Neural cell (in vitro differentiated cells): Measurements from ENCODE around the gene PRKCD. TPM values are rescaled to one million over a fixed set of nuclear protein-coding genes. Genes with fewer than 3 reads are reported as not detected.

Source experiments
- H2AFZ ChIP-seq: fragments of 200-600, 300-800 bp; sonication (generic), shearing (Covaris generic); 2 replicates; pipeline ENCODE4 v1.6.0; 2014; ENCODE audit warnings: low read depth, mild to moderate bottlenecking, antibody characterized with exemption, low read length, moderate library complexity
- H3F3A ChIP-seq: fragments of 200-600 bp; shearing (Covaris generic); 2 replicates; pipeline ENCODE4 v1.6.1; 2016; ENCODE audit warnings: mild to moderate bottlenecking, moderate library complexity, mixed read lengths, antibody characterized with exemption, low read length; ENCODE audit not compliant: insufficient read depth, poor library complexity, severe bottlenecking
- H3K27ac ChIP-seq: fragments of 200-600, 300-800 bp; sonication (generic), shearing (Covaris generic); 2 replicates; pipeline ENCODE4 v1.5.1; 2014; ENCODE audit warnings: mild to moderate bottlenecking, low read length, moderate library complexity
- H3K27me3 ChIP-seq: fragments of 300-800, 200-600 bp; sonication (generic), shearing (Covaris generic); 2 replicates; pipeline ENCODE4 v1.6.0; 2014; ENCODE audit warnings: mild to moderate bottlenecking, low read depth, low read length, moderate library complexity; ENCODE audit not compliant: insufficient read depth
- H3K36me3 ChIP-seq: fragments of 300-800, 200-600 bp; sonication (generic), shearing (Covaris generic); 2 replicates; pipeline ENCODE4 v1.5.1; 2014; ENCODE audit warnings: mild to moderate bottlenecking, antibody characterized with exemption, low read length, moderate library complexity; ENCODE audit not compliant: insufficient read depth
- H3K4me2 ChIP-seq: fragments of 300-800, 200-600 bp; sonication (generic), shearing (Covaris generic); 2 replicates; pipeline ENCODE4 v1.6.0; 2014; ENCODE audit warnings: mild to moderate bottlenecking, low read length
- H3K4me3 ChIP-seq: fragments of 300-800, 200-600 bp; sonication (generic), shearing (Covaris generic); 2 replicates; pipeline ENCODE4 v1.5.1; 2014; ENCODE audit warnings: mild to moderate bottlenecking, low read length, moderate library complexity
- H3K79me2 ChIP-seq: fragments of 200-600 bp; shearing (Covaris generic); replicated peaks from 2 replicates; pipeline ENCODE4 v1.6.0; 2014; ENCODE audit warnings: mild to moderate bottlenecking, low read length, moderate library complexity; ENCODE audit not compliant: insufficient read depth
- H3K9ac ChIP-seq: fragments of 300-800, 200-600 bp; sonication (generic), shearing (Covaris generic); 2 replicates; pipeline ENCODE4 v1.6.1; 2016; ENCODE audit warnings: mild to moderate bottlenecking, low read length, mixed read lengths
- H3K9me2 ChIP-seq: fragments of 200-600 bp; shearing (Covaris generic); 2 replicates; pipeline ENCODE4 v1.6.1; 2016; ENCODE audit warnings: mild to moderate bottlenecking, low read length, mixed read lengths; ENCODE audit not compliant: insufficient read depth
- H3K9me3 ChIP-seq: fragments of 200-600, 300-800 bp; sonication (generic), shearing (Covaris generic); 2 replicates; pipeline ENCODE4 v1.6.1; 2016; ENCODE audit warnings: mild to moderate bottlenecking, mixed run types, low read length, moderate library complexity, mixed read lengths
- H4K20me1 ChIP-seq: fragments of 200-600 bp; shearing (Covaris generic); 2 replicates; pipeline ENCODE4 v1.6.1; 2016; ENCODE audit warnings: mild to moderate bottlenecking, mixed run types; ENCODE audit not compliant: insufficient read depth
- EP300 ChIP-seq: fragments of 450-650 bp; conservative IDR thresholded peaks from 2 replicates; pipeline ENCODE4 v1.6.1; 2014; ENCODE audit warnings: antibody characterized with exemption, mild to moderate bottlenecking, moderate library complexity; ENCODE audit not compliant: poor library complexity, severe bottlenecking
- EZH2 ChIP-seq: fragments of 200-600, 300-800 bp; shearing (Covaris generic), sonication (generic); IDR thresholded peaks from 2 replicates; pipeline ENCODE4 v1.6.1; 2014; ENCODE audit warnings: antibody characterized with exemption, low read length, borderline replicate concordance, mild to moderate bottlenecking; ENCODE audit not compliant: insufficient read depth, poor library complexity, severe bottlenecking
- MXI1 ChIP-seq: fragments of 450-650 bp; conservative IDR thresholded peaks from 2 replicates; pipeline ENCODE4 v1.6.1; 2014; ENCODE audit warnings: antibody characterized with exemption, mild to moderate bottlenecking; ENCODE audit not compliant: poor library complexity, severe bottlenecking
- POLR2AphosphoS5 ChIP-seq: IDR thresholded peaks from 2 replicates; pipeline ENCODE4 v1.6.1; 2012
- RAD21 ChIP-seq: fragments of 450-650 bp; conservative IDR thresholded peaks from 2 replicates; pipeline ENCODE4 v1.6.1; 2014; ENCODE audit warnings: antibody characterized with exemption, mild to moderate bottlenecking, moderate library complexity
- SMC3 ChIP-seq: fragments of 450-650 bp; conservative IDR thresholded peaks from 2 replicates; pipeline ENCODE4 v1.6.1; 2014; ENCODE audit warnings: antibody characterized with exemption, mild to moderate bottlenecking, moderate library complexity; ENCODE audit not compliant: poor library complexity
- TAF1 ChIP-seq: IDR thresholded peaks from 2 replicates; pipeline ENCODE4 v1.6.1; 2012; ENCODE audit warnings: low read depth
- polyA plus RNA-seq: library from polyadenylated mRNA; depleted of rRNA; stranded (reverse); fragments of >200 nt; gene quantifications from 2 replicates; pipeline ENCODE4 v1.2.3, GENCODE V29; 2014
- TF ChIP-seq, protein P1 (sequence below): IDR thresholded peaks from 2 replicates; pipeline ENCODE4 v1.6.1; 2012; ENCODE audit warnings: borderline replicate concordance
- TF ChIP-seq, protein P2 (sequence below): fragments of 450-650 bp; IDR thresholded peaks from 2 replicates; pipeline ENCODE4 v1.5.1; 2014; ENCODE audit warnings: antibody characterized with exemption, mild to moderate bottlenecking, moderate library complexity; ENCODE audit not compliant: poor library complexity, severe bottlenecking

The PRKCD gene
- polyA plus RNA-seq, 1 donor from 2014 or later = not detected

DNA sequence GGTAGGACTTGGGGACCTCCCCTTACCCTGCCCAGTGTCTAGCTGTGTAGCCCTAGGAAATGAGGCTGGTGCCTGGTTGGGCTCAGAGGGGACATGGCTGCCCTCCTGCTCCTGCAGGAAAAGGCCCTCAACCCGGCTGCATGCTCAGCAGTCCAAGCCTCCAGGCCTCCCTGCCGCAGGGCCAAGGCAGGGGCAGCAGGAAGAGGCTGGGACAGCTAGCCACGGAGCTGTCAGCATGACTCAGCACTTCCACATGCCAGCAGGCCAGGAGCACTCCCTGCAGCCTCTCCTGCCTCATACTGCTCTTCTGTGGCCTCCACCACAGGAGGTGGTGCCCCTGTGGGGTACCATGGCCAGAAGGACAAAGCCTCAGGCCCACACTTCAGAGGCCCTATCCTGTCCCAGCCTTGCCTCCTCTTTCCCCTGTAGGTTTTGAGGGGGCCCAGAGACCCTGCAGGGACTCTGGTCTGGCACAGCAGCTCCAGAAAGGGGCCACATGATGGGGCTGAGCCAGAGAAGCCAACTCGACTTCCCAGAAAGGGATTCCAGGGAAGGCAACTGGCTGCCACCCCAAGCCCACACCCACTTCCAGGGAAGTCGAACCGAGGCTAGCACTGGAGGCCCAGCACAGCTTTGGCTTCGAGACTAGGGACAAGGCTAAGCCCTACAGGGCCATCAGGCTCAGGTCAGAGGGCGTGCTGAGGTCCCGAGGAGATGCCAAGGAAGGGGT is 75.3 kb downstream of the PRKCD start:
- Histone ChIP-seq H4K20me1 (no peaks in the 10 kb centered on the region), H3K4me2 (no peak overlapping the region), H3K9me2 (no peaks in the 10 kb centered on the region), H3K36me3 (no peaks in the 10 kb centered on the region), H3K9me3 (no peaks in the 10 kb centered on the region), H3K4me3 (no peak overlapping the region), H3K9ac (no peak overlapping the region), H3K27ac (no peak overlapping the region), H2AFZ (no peak overlapping the region), H3F3A (no peaks in the 10 kb centered on the region), H3K79me2 (no peaks in the 10 kb centered on the region), H3K27me3 (no peaks in the 10 kb centered on the region)
- TF ChIP-seq, protein P1, sequence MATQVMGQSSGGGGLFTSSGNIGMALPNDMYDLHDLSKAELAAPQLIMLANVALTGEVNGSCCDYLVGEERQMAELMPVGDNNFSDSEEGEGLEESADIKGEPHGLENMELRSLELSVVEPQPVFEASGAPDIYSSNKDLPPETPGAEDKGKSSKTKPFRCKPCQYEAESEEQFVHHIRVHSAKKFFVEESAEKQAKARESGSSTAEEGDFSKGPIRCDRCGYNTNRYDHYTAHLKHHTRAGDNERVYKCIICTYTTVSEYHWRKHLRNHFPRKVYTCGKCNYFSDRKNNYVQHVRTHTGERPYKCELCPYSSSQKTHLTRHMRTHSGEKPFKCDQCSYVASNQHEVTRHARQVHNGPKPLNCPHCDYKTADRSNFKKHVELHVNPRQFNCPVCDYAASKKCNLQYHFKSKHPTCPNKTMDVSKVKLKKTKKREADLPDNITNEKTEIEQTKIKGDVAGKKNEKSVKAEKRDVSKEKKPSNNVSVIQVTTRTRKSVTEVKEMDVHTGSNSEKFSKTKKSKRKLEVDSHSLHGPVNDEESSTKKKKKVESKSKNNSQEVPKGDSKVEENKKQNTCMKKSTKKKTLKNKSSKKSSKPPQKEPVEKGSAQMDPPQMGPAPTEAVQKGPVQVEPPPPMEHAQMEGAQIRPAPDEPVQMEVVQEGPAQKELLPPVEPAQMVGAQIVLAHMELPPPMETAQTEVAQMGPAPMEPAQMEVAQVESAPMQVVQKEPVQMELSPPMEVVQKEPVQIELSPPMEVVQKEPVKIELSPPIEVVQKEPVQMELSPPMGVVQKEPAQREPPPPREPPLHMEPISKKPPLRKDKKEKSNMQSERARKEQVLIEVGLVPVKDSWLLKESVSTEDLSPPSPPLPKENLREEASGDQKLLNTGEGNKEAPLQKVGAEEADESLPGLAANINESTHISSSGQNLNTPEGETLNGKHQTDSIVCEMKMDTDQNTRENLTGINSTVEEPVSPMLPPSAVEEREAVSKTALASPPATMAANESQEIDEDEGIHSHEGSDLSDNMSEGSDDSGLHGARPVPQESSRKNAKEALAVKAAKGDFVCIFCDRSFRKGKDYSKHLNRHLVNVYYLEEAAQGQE = no peak
- TF ChIP-seq, protein P2, sequence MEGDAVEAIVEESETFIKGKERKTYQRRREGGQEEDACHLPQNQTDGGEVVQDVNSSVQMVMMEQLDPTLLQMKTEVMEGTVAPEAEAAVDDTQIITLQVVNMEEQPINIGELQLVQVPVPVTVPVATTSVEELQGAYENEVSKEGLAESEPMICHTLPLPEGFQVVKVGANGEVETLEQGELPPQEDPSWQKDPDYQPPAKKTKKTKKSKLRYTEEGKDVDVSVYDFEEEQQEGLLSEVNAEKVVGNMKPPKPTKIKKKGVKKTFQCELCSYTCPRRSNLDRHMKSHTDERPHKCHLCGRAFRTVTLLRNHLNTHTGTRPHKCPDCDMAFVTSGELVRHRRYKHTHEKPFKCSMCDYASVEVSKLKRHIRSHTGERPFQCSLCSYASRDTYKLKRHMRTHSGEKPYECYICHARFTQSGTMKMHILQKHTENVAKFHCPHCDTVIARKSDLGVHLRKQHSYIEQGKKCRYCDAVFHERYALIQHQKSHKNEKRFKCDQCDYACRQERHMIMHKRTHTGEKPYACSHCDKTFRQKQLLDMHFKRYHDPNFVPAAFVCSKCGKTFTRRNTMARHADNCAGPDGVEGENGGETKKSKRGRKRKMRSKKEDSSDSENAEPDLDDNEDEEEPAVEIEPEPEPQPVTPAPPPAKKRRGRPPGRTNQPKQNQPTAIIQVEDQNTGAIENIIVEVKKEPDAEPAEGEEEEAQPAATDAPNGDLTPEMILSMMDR = no peak
- TF ChIP-seq SMC3 (no peak), MXI1 (no peak), EZH2 (no peak), RAD21 (no peak), EP300 (no peak), TAF1 (no peak), POLR2AphosphoS5 (no peak)

DNA sequence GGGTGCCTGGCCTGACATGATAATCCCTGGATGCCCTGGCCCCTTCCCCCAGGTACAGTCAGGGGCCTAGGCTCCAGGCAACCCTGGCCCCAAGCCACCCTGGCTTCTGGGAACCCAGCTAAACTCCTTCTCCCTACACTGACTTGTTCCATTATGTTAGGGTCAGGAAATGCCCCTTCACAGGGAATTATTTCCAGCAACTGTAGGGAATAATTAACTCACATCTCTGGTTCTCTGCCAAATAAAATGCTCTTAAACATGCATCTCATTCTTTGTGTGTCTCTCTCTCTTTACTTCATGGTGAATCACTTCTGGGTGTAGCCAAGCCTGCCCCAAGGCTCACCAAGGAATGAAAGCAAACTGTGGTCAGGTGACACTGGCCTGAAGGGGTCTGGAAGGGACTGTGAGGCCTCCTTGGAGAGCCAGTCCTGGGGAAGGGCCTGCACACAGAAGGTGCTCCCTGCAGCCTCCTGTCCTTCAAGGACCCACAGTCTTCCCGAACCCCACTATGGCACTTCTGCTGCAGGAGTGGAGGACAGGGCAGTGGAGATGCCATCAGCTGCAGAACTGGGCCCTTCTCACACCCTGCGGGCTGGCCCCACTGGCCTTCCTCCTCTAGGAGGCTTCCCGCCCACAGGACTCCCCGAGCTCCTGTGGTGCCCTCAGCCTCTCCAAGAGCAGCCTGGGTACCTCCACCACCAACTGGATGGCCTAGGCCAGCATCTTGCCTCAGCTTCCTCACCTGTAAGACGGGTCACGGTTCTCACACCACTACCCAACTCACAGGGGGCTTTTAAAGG is 77.2 kb downstream of the PRKCD start:
- Histone ChIP-seq H3K9ac (no peak overlapping the region), H3K9me2 (no peaks in the 10 kb centered on the region), H4K20me1 (no peaks in the 10 kb centered on the region), H3K27me3 (no peaks in the 10 kb centered on the region), H3K4me3 (no peak overlapping the region), H2AFZ (no peak overlapping the region), H3K27ac (no peak overlapping the region), H3K79me2 (no peaks in the 10 kb centered on the region), H3K9me3 (no peaks in the 10 kb centered on the region), H3K36me3 (no peaks in the 10 kb centered on the region), H3F3A (no peaks in the 10 kb centered on the region), H3K4me2 (no peak overlapping the region)
- TF ChIP-seq SMC3 (no peak), RAD21 (no peak), MXI1 (no peak), EZH2 (no peak), TAF1 (no peak), EP300 (no peak), POLR2AphosphoS5 (no peak)
- TF ChIP-seq, protein P2 = no peak
- TF ChIP-seq, protein P1 = no peak
